B cell (primary cell): ENCODE measurements around the gene UPB1. TPM values are rescaled to one million over a fixed set of nuclear protein-coding genes. Genes with fewer than 3 reads are reported as not detected.

Experiments used
- ATAC-seq: fragments of 200-7000 bp; cut with Tn5 transposase; one replicate; pipeline ENCODE4 v1.10.0; 2021; ENCODE audit warnings: low read depth, mild to moderate bottlenecking, moderate number of reproducible peaks, moderate library complexity
- CTCF ChIA-PET: fragments of 350-600 bp; sonication (Branson Sonifier 250); formaldehyde crosslinking; loops from one replicate; lab custom pipeline; 2021; ENCODE audit warnings: antibody characterized with exemption, inconsistent platforms; lab: Charles Lee
- POLR2A ChIA-PET: fragments of 350-600 bp; sonication (Branson Sonifier 250); formaldehyde crosslinking; loops from one replicate; lab custom pipeline; 2021; ENCODE audit warnings: antibody characterized with exemption; lab: Charles Lee
- DNase-seq: peaks from one replicate; pipeline ENCODE4 v3.0.0; 2013
- H2AFZ ChIP-seq: 2 replicates; pipeline ENCODE4 v1.6.1; 2012; ENCODE audit warnings: mild to moderate bottlenecking, low read depth, low read length; ENCODE audit not compliant: insufficient read depth, poor library complexity, severe bottlenecking
- H3K27ac ChIP-seq, 2 donors: 1 replicate in 1 of 2; 2 replicates in 1 of 2; pipeline ENCODE4 v1.5.1; 2012 to 2013; ENCODE audit warnings: low read length in 2 of 2, mild to moderate bottlenecking in 2 of 2, moderate library complexity in 1 of 2
- H3K27me3 ChIP-seq, 4 experiments: fragments of 200-600 bp in 1 of 4; sonication (generic) in 1 of 4; replicated peaks in 1 of 4; 1 replicate in 2 of 4; 2 replicates in 2 of 4; pipeline versions ENCODE4 v1.6.1 to v1.7.0; 2013 to 2016; ENCODE audit warnings: low read length in 3 of 4, mild to moderate bottlenecking in 2 of 4, mixed read lengths in 1 of 4, moderate library complexity in 1 of 4; ENCODE audit not compliant: insufficient read depth in 4 of 4, control insufficient read depth in 3 of 4; ENCODE audit errors: control extremely low read depth in 1 of 4
- H3K36me3 ChIP-seq, 2 experiments: replicated peaks in 1 of 2; 1 replicate in 1 of 2; 2 replicates in 1 of 2; pipeline versions ENCODE4 v1.6.1 to v1.7.1; 2013; ENCODE audit warnings: low read length in 1 of 2; ENCODE audit not compliant: insufficient read depth in 2 of 2, control insufficient read depth in 1 of 2; ENCODE audit errors: control extremely low read depth in 1 of 2, extremely low read depth in 1 of 2
- H3K4me1 ChIP-seq, 2 donors: fragments of 200-600 bp in 1 of 2; sonication (generic) in 1 of 2; 1 replicate in 1 of 2; 2 replicates in 1 of 2; pipeline versions ENCODE4 v1.5.1 to v1.6.1; 2013 to 2017; ENCODE audit warnings: low read length in 2 of 2; ENCODE audit not compliant: control insufficient read depth in 2 of 2, insufficient read depth in 2 of 2
- H3K4me2 ChIP-seq: replicated peaks from 2 replicates; pipeline ENCODE3; 2012; ENCODE audit warnings: mild to moderate bottlenecking, low read depth, low read length; ENCODE audit not compliant: poor library complexity, severe bottlenecking
- H3K4me3 ChIP-seq, 5 experiments: fragments of 200-600 bp in 1 of 5; sonication (generic) in 1 of 5; 1 replicate in 3 of 5; 2 replicates in 2 of 5; pipeline versions ENCODE4 v1.5.1 to v1.7.0; 2011 to 2016; ENCODE audit warnings: low read length in 4 of 5, mild to moderate bottlenecking in 4 of 5, low read depth in 2 of 5, control low read depth in 1 of 5, moderate library complexity in 1 of 5; ENCODE audit not compliant: insufficient read depth in 1 of 5; ENCODE audit errors: control extremely low read depth in 1 of 5, extremely low read depth in 1 of 5
- H3K79me2 ChIP-seq: fragments of 200-600 bp; sonication (generic); one replicate; pipeline ENCODE4 v1.6.0; 2016; ENCODE audit warnings: low read length; ENCODE audit not compliant: control insufficient read depth, insufficient read depth
- H3K9ac ChIP-seq: fragments of 200-600 bp; sonication (generic); 2 replicates; pipeline ENCODE4 v1.6.1; 2017; ENCODE audit warnings: mild to moderate bottlenecking, low read length, moderate library complexity
- H3K9me3 ChIP-seq, 3 donors: one replicate each; pipeline versions ENCODE4 v1.6.1 to v1.7.1; 2013; ENCODE audit warnings: low read length in 2 of 3; ENCODE audit not compliant: control insufficient read depth in 2 of 3, insufficient read depth in 1 of 3; ENCODE audit errors: control extremely low read depth in 1 of 3
- H4K20me1 ChIP-seq: 2 replicates; pipeline ENCODE4 v1.6.0; 2012; ENCODE audit warnings: mild to moderate bottlenecking, low read length; ENCODE audit not compliant: insufficient read depth, control insufficient read depth, poor library complexity, severe bottlenecking
- H3K27ac Mint-ChIP-seq: one replicate; pipeline ENCODE4 v1.8.0; 2021; ENCODE audit warnings: mixed read lengths
- H3K27me3 Mint-ChIP-seq: one replicate; pipeline ENCODE4 v1.8.0; 2021; ENCODE audit warnings: mixed read lengths
- H3K4me1 Mint-ChIP-seq: one replicate; pipeline ENCODE4 v1.8.0; 2021; ENCODE audit warnings: mixed read lengths
- H3K4me3 Mint-ChIP-seq: one replicate; pipeline ENCODE4 v1.8.0; 2021; ENCODE audit warnings: mixed read lengths
- H3K9me3 Mint-ChIP-seq: one replicate; pipeline ENCODE4 v1.8.0; 2022; ENCODE audit warnings: mixed read lengths; ENCODE audit not compliant: insufficient read depth
- CTCF ChIP-seq: fragments of 200-600 bp; IDR thresholded peaks from one replicate; pipeline ENCODE4 v1.8.0; 2022; ENCODE audit warnings: antibody characterized with exemption, mild to moderate bottlenecking
- EZH2 ChIP-seq: IDR thresholded peaks from 2 replicates; pipeline ENCODE4 v1.6.1; 2012; ENCODE audit warnings: borderline replicate concordance, low read depth, mild to moderate bottlenecking, moderate library complexity, low read length; ENCODE audit not compliant: insufficient read depth, poor library complexity, severe bottlenecking
- WGBS: methylation state at CpG from one replicate; pipeline ENCODE4 v1.1.5; 2013; ENCODE audit warnings: missing lambda C conversion rate; ENCODE audit not compliant: insufficient coverage; 5-methylcytosine and 5-hydroxymethylcytosine counted together
- intact Hi-C: fragments of 100-400 bp; cut with micrococcal nuclease; formaldehyde crosslinking; loops from one replicate; pipeline ENCODE4 v1.10.0; 2022
- polyA plus RNA-seq: library from polyadenylated mRNA; depleted of rRNA; stranded (reverse); fragments of >200 nt; gene quantifications from 2 replicates; pipeline ENCODE4 v1.2.3, GENCODE V29; 2012
- total RNA-seq, 2 donors: library from RNA; stranded (reverse); fragments of 120-200 nt in 1 of 2; gene quantifications; 1 replicate in 1 of 2; 2 replicates in 1 of 2; pipeline versions ENCODE4 v1.2.3 to v1.2.4, GENCODE V29; 2013 to 2022

Gene UPB1
- total and polyA plus RNA-seq, 2 donors (not counting 1 experiment from before 2014, with no cell fraction given): 1.2 to 4.0 TPM

GRCh38 chr22:24500277-24500820, 5.2 kb downstream of the UPB1 start:
- peaks cover 0 to under 1% (median 0%) of the 10 kb centered on the region in 3 donors for H3K9me3 ChIP-seq
- WGBS: 79% methylated on average over 14 of the region's 16 CpGs
- Mint-ChIP-seq H3K9me3 (no peaks in the 10 kb centered on the region), H3K27me3 (peaks cover 13% of the 10 kb centered on the region), H3K27ac (no peak overlapping the region), H3K4me3 (no peak overlapping the region), H3K4me1 (peaks cover 23% of the 10 kb centered on the region)
- no peak for DNase-seq
- H3K27ac ChIP-seq: no peak overlapping the region
- H2AFZ ChIP-seq: no peak overlapping the region
- intact Hi-C loops: no loop called here
- peaks cover 0 to 9% (median 3%) of the 10 kb centered on the region in 4 experiments for H3K27me3 ChIP-seq
- CTCF ChIA-PET: interaction anchor here (11.5 kb wide), 1 partner anchor 76 kb away, joined by 173 read pairs; the partner anchor contains the start of gene ADORA2A
- TF ChIP-seq CTCF (no peak), EZH2 (no peak)
- H3K4me1 ChIP-seq: peaks cover 16% of the 10 kb centered on the region in 2 donors
- H4K20me1 ChIP-seq: no peaks in the 10 kb centered on the region
- no peaks in the 10 kb centered on the region for H3K79me2 ChIP-seq
- H3K36me3 ChIP-seq: no peaks in the 10 kb centered on the region
- H3K9ac ChIP-seq: no peak overlapping the region
- ATAC-seq: no peak
- no peak overlapping the region for H3K4me3 ChIP-seq
- H3K4me2 ChIP-seq: no peak overlapping the region
- POLR2A ChIA-PET: interaction anchor here (0.5 kb wide), 1 partner anchor 82 kb away, joined by 3 read pairs; no protein-coding TSS in a partner anchor

DNA sequence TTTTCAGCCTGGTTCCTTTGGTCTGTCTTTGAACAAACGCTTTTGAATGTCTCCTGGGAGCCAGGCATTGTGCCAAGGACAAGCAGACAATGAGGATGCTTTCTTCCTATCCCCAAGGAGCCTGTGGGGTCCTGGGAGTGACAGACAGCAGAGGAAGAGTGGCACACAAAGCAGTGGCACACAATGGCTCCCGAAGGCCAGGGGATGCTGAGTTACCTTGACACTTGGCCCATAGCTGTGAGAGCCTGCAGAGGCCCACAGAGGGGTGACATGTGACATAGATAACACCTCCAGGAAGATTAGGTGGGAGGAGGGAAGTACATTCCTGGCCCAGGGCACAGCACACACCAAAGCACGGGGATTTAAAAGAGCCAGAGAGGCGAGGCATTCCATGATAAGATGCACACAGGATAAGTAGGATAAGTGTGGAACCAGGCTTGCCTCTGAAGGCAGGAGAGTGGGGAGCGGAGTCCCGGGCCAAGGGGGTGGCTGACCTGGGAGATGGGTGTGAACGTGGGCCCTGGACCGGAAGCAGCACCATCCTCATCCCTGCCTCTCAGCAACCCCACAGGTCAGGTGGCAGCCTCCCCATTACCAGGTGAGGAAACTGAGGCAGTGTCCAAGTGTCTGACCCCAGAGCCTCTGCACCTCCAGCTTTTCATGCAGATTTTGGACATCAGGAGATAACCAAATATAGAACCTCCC, 6.3 kb downstream of the UPB1 start:
- Histone ChIP-seq H3K9ac (no peak overlapping the region), H4K20me1 (no peaks in the 10 kb centered on the region), H2AFZ (no peak overlapping the region), H3K9me3 (no peaks in the 10 kb centered on the region), H3K4me1 (peaks cover 16 to 17% of the 10 kb centered on the region in 2 donors), H3K79me2 (no peaks in the 10 kb centered on the region), H3K27me3 (peaks cover 0 to 5% (median 0%) of the 10 kb centered on the region in 4 experiments), H3K27ac (no peak overlapping the region), H3K36me3 (no peaks in the 10 kb centered on the region), H3K4me3 (no peak overlapping the region), H3K4me2 (no peak overlapping the region)
- DNase-seq (no peak), ATAC-seq (no peak)
- WGBS: 83% methylated on average over 8 of the region's 8 CpGs
- H3K9me3 Mint-ChIP-seq: no peaks in the 10 kb centered on the region
- peaks cover 6% of the 10 kb centered on the region for H3K27me3 Mint-ChIP-seq
- intact Hi-C loops: no loop called here
- no peak overlapping the region for H3K4me3 Mint-ChIP-seq
- TF ChIP-seq CTCF (no peak), EZH2 (no peak)
- CTCF ChIA-PET: interaction anchor here (1.2 to 11.5 kb wide), 9 partner anchors 10 to 176 kb away, joined by 3 to 173 read pairs (median 6); partner anchors contain the start of gene ADORA2A
- POLR2A ChIA-PET: no interaction called here
- H3K27ac Mint-ChIP-seq: no peak overlapping the region
- peaks cover 26% of the 10 kb centered on the region for H3K4me1 Mint-ChIP-seq
